HG03342 (cell line): ENCODE data around the gene APEX1.
"Not testable (repeated sequence)": the region's sequence is repeated elsewhere in the genome, so short reads cannot be mapped to it uniquely, and the experiment has no call there.

Experiments
- ATAC-seq: cut with Tn5 transposase; IDR thresholded peaks from one replicate; pipeline ENCODE4 v1.9.1; 2021; ENCODE audit warnings: mild to moderate bottlenecking, moderate library complexity; ENCODE audit not compliant: unreplicated experiment

Gene APEX1

DNA sequence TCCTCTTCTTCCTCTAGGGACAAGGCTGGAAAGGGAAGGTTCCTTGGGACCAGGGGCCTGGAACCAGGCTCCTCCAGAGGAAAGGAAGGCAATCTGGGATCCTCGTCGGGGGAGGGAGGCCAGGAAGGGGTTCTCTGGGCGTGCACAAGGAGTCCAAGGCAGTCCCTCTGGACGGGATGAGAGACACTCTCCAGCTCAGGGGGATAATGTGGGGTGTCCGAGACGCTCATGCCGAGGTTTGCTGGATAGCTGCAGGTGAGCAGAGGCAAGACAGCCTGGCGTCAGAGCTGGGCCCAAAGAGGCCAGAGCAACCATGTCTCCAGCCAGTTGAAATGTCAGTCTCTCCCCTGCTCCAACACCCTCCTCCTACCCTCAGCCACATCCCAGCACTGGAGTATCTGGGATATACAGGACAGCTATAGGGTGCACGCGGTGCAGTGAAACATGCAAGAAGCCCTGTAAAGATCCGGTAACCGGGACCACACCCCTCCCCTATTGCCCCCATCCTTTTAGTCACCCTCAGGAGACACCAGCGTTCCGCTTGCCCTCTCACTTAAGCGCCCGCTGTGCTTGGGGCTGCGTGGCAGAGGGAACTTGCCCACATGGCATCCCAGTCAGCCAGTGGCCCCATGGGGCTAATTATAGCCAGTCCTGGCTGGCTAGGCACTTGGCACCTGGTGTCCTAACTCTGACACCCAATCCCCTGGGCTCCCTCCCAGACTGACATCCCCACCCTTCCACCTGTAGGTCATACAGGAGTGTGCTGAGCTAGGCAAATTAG lies 19.3 kb upstream of the APEX1 start, which contains the start of gene KLHL33:
KLHL33 (minus strand) TSS at position 585 of the 781 bp plus-strand sequence; CDS start at position 230, 355 bp downstream.
- no peak for ATAC-seq

DNA sequence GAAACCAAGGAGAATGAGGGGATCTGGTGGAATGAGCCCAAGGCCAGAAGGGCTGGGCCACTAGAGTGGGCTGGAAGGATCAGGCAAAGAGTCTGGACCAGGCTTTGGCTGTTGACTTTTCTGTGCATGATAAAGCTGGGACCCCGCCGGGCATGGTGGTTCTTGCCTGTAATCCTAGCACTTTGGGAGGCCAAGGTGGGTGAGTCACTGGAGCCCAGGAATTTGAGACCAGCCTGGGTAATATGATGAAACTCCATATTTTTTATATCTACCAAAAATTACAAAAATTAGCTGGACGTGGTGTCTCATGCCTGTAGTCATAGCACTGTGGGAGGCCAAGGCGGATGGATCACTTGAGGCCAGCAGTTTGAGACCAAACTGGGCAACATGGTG lies 18.7 kb upstream of the APEX1 start:
- no peak for ATAC-seq

DNA sequence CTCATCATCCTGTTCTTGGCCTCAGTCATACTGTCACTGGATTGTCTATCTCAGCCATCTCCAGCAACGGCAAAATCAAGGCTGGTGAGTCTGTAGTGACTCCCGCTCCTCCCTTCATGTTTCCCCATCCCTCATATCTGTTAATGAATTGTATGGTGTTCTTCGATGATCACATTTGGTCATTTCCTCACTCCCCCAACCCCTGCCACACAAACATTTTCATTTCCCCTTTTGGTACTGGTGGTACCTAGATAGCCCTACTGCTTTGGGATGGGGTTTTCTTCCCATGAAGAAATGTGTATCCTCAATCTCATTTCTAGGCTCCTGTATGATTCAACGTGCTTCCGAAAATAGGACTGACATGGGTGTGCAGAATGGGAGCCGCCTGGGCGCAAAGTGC lies 16.4 kb upstream of the APEX1 start:
- ATAC-seq, result no peak

DNA sequence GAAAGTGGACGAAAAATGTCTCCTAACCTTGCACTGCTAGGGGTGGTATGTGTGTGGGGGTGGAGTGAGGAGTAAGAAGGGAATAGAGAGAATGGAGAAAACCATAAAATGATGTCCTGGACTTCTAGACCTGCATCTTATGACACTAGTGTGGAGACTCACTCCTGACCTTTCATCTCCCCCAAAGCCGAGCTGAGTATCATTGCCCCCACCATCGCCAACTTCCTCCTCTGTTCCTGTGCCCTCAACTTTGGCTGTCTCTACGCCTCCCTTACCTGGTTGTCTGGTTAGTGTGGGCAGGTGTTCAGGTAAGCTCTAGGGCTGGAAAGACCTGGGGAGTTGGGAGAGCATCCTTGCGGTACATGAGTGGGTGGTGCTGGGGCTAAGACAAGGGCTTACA lies 14.6 kb upstream of the APEX1 start:
- no peak for ATAC-seq

DNA sequence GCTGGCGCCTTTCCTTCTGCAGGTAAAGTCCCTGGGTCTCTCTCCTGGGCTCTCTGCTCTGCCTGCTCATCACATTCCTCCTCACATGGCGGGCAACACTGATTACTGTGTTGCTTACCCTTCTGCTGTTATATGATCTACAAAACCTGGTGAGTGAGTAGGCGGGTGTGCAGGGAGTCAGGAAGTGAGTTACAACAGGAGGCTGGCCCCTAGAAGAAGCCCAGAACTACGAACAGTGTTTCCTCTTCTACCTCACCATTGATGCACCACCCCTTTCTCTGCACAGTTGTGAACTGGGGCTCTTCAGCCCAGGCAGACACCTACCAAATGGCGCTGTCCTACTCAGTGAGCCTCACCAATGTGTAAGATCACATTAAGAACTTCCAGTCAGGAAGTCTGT lies 14.1 kb upstream of the APEX1 start:
- no peak for ATAC-seq

DNA sequence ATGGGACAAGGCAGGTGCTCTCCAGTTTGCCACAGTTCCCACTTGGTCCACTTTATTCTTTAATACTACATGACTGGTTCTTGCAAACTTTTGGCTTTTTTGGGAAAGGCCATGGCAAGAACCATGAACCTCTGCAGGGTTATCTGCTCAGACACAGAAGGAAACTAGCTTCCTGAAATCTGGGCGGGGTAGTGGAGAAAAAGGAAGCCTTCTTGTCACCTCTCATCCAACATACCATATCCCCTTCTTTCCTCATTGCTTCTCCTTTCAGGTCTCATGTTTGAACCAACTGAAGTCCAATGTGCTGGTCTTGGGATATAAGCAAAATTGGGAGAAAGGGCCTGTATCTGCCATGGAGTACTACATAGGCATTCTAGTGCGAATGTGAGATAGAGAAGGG lies 13.6 kb upstream of the APEX1 start:
- ATAC-seq, result no peak

DNA sequence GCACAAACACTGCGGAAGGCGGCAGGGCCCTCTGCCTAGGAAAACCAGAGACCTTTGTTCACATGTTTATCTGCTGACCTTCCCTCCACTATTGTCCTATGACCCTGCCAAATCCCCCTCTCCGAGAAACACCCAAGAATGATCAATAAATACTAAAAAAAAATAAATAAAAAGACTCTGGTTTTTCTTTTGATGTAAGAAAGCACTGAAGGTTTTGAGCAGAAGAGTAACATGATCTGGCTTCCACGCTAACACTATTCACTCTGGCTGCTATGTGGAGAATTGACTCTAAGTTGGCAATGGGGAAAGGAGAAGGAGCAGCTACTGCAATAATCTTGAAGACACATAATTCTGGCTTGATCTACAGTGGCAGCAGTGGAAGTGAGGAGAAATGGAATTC lies 11.4 kb upstream of the APEX1 start:
- ATAC-seq, result not testable (repeated sequence)

DNA sequence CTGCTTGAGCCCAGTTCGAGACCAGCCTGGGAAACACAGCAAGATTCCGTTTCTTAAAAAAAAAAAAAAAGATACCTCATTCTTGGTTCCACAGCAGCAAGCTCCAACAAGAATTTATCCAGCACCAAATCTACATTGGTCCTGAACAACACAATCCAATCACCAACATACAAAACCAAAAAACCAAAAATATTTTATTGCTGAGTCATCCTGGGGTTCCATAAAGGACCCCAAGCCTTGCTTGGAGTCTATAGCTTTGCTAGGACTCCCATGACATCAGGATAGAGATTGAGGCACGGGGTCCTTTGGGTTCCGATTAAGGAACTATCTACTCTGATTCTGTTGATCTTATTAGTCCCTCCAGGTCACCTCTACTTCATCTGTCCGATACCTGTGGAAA lies 8.1 kb upstream of the APEX1 start:
- no peak for ATAC-seq

DNA sequence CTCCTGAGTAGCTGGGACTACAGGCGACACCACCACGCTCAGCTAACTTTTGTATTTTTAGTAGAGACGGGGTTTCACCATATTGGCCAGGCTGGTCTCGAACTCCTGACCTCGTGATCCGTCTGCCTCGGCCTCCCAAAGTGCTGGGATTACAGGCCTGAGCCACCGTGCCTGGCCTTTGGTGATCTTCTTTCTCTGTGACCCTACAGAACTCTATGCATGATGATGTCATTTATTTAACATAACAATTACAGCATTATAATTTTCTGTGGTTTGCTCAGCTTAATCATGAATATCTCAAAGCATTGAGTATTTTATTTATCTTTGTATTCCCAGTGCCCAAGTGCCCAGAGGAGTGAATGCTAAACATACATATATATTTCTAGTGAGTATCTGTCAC lies 2.2 kb upstream of the APEX1 start:
- not testable (repeated sequence) for ATAC-seq

DNA sequence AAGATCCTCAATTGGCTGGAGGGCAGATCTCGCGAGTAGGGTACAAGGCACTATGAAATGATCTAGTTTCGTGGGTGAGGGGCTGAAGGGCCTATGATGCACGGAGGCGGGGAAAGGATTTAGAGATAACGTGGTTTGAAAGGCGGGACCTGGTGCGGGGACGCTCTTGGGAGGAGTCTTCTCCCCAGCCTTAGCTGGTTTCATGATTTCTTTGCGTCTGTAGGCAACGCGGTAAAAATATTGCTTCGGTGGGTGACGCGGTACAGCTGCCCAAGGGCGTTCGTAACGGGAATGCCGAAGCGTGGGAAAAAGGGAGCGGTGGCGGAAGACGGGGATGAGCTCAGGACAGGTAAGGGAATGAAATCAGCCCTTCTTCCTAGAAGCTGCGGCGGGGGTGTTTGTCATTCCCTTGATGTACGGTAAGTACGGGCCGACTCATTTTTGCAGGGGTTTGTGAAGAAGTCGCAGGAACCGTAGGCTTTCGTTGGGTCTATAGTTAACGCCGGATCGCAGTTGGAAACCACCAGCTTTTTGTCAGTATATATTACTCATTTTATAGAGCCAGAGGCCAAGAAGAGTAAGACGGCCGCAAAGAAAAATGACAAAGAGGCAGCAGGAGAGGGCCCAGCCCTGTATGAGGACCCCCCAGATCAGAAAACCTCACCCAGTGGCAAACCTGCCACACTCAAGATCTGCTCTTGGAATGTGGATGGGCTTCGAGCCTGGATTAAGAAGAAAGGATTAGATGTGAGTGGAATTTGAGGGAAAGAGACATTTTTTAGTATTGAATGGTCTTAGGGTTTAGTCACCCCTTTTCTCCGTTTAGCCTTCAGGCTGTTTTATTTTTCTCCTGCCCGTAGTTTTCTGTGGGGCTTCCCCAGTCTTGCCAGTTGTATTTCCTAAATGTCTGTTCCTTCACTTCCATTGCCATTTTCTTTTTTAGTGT lies 602 bp downstream of the APEX1 start:
- peak; percentile 52 for ATAC-seq

DNA sequence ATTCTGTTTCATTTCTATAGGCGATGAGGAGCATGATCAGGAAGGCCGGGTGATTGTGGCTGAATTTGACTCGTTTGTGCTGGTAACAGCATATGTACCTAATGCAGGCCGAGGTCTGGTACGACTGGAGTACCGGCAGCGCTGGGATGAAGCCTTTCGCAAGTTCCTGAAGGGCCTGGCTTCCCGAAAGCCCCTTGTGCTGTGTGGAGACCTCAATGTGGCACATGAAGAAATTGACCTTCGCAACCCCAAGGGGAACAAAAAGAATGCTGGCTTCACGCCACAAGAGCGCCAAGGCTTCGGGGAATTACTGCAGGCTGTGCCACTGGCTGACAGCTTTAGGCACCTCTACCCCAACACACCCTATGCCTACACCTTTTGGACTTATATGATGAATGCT lies 1.9 kb downstream of the APEX1 start:
- no peak for ATAC-seq

DNA sequence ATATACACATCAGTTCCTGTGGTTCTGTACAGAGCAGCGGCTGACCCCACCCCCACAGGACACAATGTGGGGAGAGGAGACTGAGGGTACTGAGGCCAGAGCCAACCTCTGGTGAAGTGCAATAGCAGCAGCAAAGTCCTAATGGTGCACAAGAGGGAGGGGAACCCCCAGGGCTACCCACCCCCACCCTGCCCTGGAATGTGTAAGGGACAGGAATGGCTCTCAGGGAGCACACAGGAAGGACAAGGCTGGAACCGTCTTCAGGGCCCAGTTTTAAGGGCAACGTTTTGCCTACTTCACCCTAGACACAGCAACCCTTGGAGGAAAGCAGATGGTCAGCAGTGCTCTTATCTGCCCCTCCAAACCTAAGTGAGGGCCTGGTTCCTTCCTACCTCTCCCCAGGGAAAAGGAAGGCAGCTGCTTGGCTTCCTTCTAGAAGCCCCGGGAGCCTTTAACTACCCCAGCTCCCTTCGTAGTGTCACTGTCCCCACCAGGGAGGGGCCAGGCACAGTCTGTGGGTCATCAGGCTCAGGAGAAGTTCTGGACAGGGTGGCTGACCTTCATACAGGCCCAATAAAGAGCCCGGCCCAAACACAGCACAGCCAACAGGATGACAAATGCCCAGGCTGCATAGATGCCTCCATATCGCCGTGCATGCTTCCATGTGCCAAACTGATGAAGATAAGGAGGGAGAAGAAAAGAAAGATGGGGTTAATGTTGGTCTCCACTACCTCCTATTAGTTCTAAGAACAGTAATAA lies 3.2 kb downstream of the APEX1 start:
- ATAC-seq, result no peak

DNA sequence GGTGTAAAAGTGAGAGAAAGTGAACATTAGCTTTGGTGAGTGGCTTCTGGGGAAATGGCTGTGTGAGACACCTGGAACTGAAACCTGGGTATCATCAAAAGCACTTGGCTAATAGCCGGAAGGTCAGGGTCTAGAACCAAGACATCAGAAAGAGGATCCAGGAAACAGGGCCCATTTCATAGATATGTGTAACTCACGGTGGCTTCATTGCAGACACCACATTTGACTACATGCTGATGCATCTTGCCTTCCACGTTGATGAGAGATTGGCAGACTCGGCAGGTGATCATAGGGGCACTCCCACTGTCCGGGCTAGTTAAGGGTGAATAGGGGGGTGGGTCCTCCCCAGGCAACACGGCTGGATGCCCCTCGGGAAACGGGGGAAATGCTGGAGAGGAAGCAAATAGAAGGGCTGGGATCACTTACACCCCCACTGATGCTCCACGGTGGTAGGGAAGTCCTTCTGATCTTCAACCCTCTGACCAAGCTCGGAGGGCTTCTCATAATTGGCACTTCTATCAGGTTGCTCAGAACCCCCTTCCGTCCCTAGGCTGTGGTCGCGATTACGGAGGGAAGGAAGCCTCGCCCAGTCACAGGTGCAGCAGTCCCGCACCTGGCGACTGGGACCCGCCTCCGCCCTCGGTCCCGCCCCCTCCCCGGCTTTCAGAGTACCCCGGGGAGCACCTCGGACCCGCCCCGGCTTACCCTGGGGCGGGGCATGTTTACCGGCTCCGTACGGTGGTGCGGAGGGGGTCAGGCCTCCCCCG lies 5.6 kb downstream of the APEX1 start:
- peak; percentile 3 for ATAC-seq

DNA sequence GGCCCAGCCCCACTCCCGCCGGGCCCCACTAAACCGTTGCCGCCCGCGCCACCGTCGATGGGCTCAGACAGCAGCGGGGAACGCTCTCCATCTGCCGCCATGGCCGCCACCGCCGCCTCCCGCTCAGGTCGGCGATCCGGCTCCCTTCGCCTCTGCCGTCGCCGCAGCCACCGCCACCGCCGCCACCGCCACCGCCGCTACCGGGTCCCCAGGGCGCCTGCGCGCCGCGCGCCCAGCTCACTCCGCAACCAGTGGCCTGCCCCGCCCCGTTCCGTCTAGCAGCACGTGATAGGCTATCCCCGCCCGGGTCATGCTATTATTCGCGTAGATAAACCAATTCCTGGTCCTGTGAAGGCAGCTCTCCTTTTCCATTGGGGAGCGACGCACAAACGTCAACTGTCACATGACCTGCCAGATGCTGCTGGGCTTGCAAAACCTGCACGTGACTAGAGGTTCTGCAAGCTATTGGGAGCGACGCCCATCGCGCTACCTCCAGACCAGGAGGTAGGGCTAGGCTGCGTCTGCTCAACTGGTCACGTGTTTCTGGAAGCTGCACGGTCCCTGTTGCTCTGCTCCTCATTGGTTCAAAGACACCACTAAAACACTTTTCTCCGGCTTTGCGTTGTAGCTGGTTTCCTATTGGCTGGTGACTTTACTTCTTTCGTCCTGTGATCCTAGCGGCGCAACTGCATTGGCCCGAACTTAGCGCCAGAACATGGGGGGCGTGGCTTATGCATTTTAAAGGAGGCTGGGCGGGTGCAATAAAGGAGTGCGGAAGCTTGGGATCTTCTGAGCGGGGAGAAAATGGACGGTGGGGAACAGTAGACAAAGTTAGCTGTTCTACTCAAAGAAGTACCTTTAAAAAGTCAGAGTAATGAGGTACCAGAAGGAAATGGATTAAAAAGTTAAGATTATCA lies 6.5 kb downstream of the APEX1 start, which contains the start of gene PIP4P1:
PIP4P1 (minus strand) TSS at position 210 of the 917 bp plus-strand sequence; CDS start at position 101, 109 bp downstream.
- ATAC-seq, result peak; percentile 93

DNA sequence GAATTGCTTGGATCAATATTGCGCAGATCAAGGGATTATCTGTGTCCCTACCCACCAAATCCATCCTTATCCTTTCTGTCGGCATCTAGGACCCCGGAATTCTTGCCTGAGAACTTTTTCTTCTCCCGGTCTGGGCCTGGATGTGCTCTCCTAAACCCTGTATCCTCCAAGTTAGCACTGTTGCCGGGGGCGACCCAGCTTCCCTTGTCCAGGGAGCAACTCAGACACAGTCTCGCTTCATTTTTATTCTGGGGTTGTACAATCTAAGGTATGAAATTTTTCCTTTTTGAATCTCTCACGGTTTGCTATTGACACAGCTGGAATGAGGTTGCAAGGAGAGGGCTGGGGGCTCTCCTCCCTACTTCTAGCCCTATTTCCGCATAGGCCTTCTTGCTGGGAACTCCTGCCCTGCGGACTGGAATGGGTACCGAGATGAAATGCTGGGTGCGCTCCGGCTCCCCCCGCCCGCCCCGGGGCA lies 13.8 kb downstream of the APEX1 start:
- ATAC-seq, result no peak

DNA sequence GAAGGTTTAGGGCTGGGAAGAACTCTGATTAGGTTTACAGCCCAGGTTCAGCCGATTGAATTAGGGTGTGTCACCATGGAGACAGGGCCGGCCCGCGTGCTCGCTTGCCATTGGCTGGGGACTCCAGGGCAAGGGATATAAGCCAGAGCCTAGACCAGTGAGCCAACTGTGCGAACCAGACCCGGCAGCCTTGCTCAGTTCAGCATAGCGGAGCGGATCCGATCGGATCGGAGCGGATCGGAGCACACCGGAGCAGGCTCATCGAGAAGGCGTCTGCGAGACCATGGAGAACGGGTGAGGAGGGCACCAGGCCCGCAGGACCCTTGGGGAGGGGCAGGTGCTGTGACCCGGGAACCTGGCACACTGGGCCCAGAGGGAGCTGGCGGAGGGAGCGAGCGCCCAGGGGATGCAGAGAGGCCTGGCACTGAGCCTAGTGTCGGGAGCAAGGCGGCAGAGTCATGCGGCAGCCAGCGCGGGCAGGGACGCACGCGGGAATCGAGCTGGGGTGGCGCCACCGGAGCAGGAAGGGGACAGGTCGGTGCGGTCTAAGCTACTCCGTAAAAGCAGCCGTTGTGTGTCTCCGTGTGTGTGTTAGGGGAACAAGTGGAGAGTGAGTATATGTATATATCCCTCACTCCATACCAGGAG lies 14.3 kb downstream of the APEX1 start, which contains the start of gene PNP:
PNP (plus strand) TSS at position 165 of the 648 bp plus-strand sequence; CDS start at position 284, 119 bp downstream.
- ATAC-seq, result peak; percentile 95

DNA sequence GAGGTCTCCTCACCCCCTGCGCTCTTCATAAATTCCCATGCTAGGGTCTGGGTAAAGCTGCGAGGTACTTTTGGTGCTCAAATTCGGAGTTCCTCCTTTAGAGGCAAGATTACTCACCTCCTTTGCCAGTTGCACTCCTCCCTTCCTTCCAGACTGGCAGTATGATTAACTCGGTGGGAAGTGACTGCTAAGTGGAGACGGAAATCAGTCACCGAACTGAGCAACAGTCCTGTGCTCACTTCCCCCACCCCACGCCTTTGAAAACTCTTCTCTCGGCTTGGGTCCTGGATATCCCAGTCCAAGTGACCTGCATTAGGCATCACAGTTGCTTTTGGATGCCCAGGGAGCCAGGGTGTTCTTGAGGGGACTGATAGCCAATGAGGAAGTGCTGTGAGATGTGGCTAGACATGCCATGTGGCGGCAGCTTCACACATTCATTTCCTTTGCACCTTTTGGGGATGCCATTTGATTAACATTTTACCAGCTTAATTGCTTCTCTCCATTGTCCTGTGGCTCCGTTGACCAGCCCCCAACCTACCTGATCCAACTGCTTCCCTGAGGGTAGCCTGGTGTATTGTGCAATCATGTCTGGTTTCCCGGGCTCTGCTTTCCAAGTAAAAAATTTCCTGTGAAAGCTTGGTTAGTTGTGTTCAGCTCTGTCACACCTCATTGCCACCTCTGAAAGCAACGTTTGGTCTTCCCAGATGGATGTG lies 15.0 kb downstream of the APEX1 start:
- peak; percentile 30 for ATAC-seq

DNA sequence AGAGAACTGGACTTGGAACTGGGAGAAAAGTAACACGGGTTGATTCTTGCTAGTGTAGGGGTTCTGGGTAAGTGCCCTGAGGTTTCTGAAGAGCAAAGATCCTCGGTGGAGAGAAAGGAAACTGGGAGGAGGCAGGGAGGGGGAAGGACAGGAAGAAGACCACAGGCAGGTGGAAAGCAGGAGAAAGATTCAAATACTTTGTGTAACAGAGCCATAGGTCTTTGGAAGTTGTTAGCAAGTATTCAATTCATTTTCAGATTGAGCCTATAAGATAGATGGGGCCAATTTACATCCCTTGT lies 15.5 kb downstream of the APEX1 start:
- ATAC-seq, result no peak
